Brain microvascular endothelial cell (primary cell): ENCODE measurements around the gene PDXK.
"Not testable (repeated sequence)": the region's sequence is repeated elsewhere in the genome, so short reads cannot be mapped to it uniquely, and the experiment has no call there.

ENCODE experiments used
- DNase-seq: peaks from one replicate; pipeline ENCODE4 v3.0.0-alpha.2; 2020
- H3K27ac ChIP-seq: fragments of 250-450 bp; sonication (Bioruptor Pico); 2 replicates; pipeline ENCODE4 v1.5.1; 2020; ENCODE audit warnings: mild to moderate bottlenecking, moderate library complexity
- H3K27me3 ChIP-seq: fragments of 250-450 bp; sonication (Bioruptor Pico); replicated peaks from 2 replicates; pipeline ENCODE4 v1.5.1; 2020; ENCODE audit warnings: mild to moderate bottlenecking
- H3K36me3 ChIP-seq: fragments of 250-450 bp; sonication (Bioruptor Pico); replicated peaks from 2 replicates; pipeline ENCODE4 v1.5.1; 2020; ENCODE audit warnings: mild to moderate bottlenecking
- H3K4me3 ChIP-seq: 2 replicates; pipeline ENCODE4 v1.5.1; 2011; ENCODE audit warnings: low read depth, mild to moderate bottlenecking, control low read depth, low read length, moderate library complexity
- CTCF ChIP-seq: IDR thresholded peaks from 2 replicates; pipeline ENCODE4 v1.5.1; 2011; ENCODE audit warnings: low read depth, mild to moderate bottlenecking, moderate library complexity, low read length, control low read depth, inconsistent platforms; ENCODE audit errors: missing control alignments
- in situ Hi-C: cut with HindIII; loops from 2 replicates; pipeline ENCODE4 v1.10.0; 2017; ENCODE audit warnings: low sequenced_read_pairs, low pct_ligation_motif_present

PDXK gene

GRCh38 chr21:43693981-43694380, 24.9 kb upstream of the PDXK start:
- peaks cover 52% of the 10 kb centered on the region for H3K36me3 ChIP-seq
- H3K27me3 ChIP-seq: no peaks in the 10 kb centered on the region
- no peak overlapping the region for H3K4me3 ChIP-seq
- no peak for DNase-seq
- no peak for TF ChIP-seq CTCF
- in situ Hi-C loops: no loop called here
- no peak overlapping the region for H3K27ac ChIP-seq

- TF ChIP-seq CTCF: no peak
- Histone ChIP-seq H3K36me3 (peaks cover 47% of the 10 kb centered on the region), H3K27ac (no peak overlapping the region), H3K27me3 (no peaks in the 10 kb centered on the region), H3K4me3 (no peak overlapping the region)
- in situ Hi-C loops: no loop called here
- DNase-seq: no peak
Observed at GRCh38 chr21:43694437-43695079, 24.4 kb upstream of the PDXK start.

GRCh38 chr21:43696214-43696613, 22.7 kb upstream of the PDXK start:
- TF ChIP-seq CTCF: no peak
- Histone ChIP-seq H3K27me3 (no peaks in the 10 kb centered on the region), H3K27ac (no peak overlapping the region), H3K4me3 (no peak overlapping the region), H3K36me3 (peaks cover 30% of the 10 kb centered on the region)
- DNase-seq: no peak
- in situ Hi-C loops: no loop called here

GRCh38 chr21:43697758-43698643, 20.9 kb upstream of the PDXK start:
- no peaks in the 10 kb centered on the region for H3K27me3 ChIP-seq
- no peak for DNase-seq
- in situ Hi-C loops: no loop called here
- peaks cover 17% of the 10 kb centered on the region for H3K36me3 ChIP-seq
- TF ChIP-seq CTCF: no peak
- no peak overlapping the region for H3K27ac ChIP-seq
- H3K4me3 ChIP-seq: no peak overlapping the region

- in situ Hi-C loops, H3K27ac ChIP-seq, H3K27me3 ChIP-seq, H3K4me3 ChIP-seq, H3K36me3 ChIP-seq, DNase-seq: not testable (repeated sequence)
Observed at GRCh38 chr21:43699492-43699777, 19.5 kb upstream of the PDXK start.

- no peaks in the 10 kb centered on the region for H3K27me3 ChIP-seq
- in situ Hi-C loops: no loop called here
- TF ChIP-seq CTCF: no peak
- H3K36me3 ChIP-seq: peaks cover 2% of the 10 kb centered on the region
- no peak for DNase-seq
- H3K4me3 ChIP-seq: no peak overlapping the region
- no peak overlapping the region for H3K27ac ChIP-seq
Observed at GRCh38 chr21:43699933-43700599, 18.9 kb upstream of the PDXK start.
